K562 (cell line): ENCODE measurements around the gene TTL. TPM values are rescaled to one million over a fixed set of nuclear protein-coding genes. Genes with fewer than 3 reads are reported as not detected.

ENCODE experiments used
- ATF4 ChIP-seq: fragments of 450-650 bp; formaldehyde crosslinking; IDR thresholded peaks from 2 replicates; pipeline ENCODE4 v1.4.0; 2022; ENCODE audit warnings: mild to moderate bottlenecking, moderate library complexity
- FOXP1 ChIP-seq: sonication (generic); formaldehyde crosslinking; IDR thresholded peaks from 2 replicates; pipeline ENCODE4 v1.8.0; 2022; ENCODE audit warnings: mild to moderate bottlenecking, missing genetic modification reagents
- GABPB1 ChIP-seq: sonication (generic); formaldehyde crosslinking; IDR thresholded peaks from 2 replicates; pipeline ENCODE4 v1.8.0; 2022; ENCODE audit warnings: mild to moderate bottlenecking, missing genetic modification reagents
- GTF2B ChIP-seq: IDR thresholded peaks from 2 replicates; pipeline ENCODE4 v1.6.1; 2011; ENCODE audit not compliant: insufficient read length; ENCODE audit errors: extremely low read depth
- HOXB6 ChIP-seq: fragments of 250-450 bp; sonication (Bioruptor Pico); IDR thresholded peaks from 2 replicates; pipeline ENCODE4 v1.5.1; 2022; ENCODE audit warnings: mild to moderate bottlenecking, borderline replicate concordance
- IFI16 ChIP-seq: fragments of 250-450 bp; sonication (Bioruptor Pico); IDR thresholded peaks from 2 replicates; pipeline ENCODE4 v2.1.2; 2022; ENCODE audit warnings: mild to moderate bottlenecking, inconsistent platforms
- MXI1 ChIP-seq: IDR thresholded peaks from 2 replicates; pipeline ENCODE4 v1.6.1; 2011; ENCODE audit warnings: low read depth, mild to moderate bottlenecking, improper control_type of control experiment, low read length
- NCOR1 ChIP-seq: fragments of 450-650 bp; IDR thresholded peaks from 2 replicates; pipeline ENCODE4 v1.6.1; 2016; ENCODE audit warnings: mild to moderate bottlenecking, moderate library complexity
- NFRKB ChIP-seq: fragments of 450-650 bp; IDR thresholded peaks from 2 replicates; pipeline ENCODE4 v1.6.1; 2016; ENCODE audit warnings: low read depth
- SIN3A ChIP-seq, 2 experiments: fragments of 150-350 bp in 1 of 2; IDR thresholded peaks; 2 replicates each; pipeline ENCODE4 v1.6.1; 2011 to 2016; ENCODE audit warnings: borderline replicate concordance in 2 of 2, low read depth in 2 of 2, low read length in 2 of 2, mild to moderate bottlenecking in 2 of 2, moderate library complexity in 2 of 2; ENCODE audit not compliant: control insufficient read depth in 1 of 2
- TEAD2 ChIP-seq: fragments of 450-650 bp; IDR thresholded peaks from 2 replicates; pipeline ENCODE4 v1.6.1; 2016; ENCODE audit warnings: missing genetic modification characterization, control low read depth, missing compliant biosample characterization
- THRA ChIP-seq: fragments of 450-650 bp; IDR thresholded peaks from 2 replicates; pipeline ENCODE4 v1.6.1; 2017; ENCODE audit warnings: mild to moderate bottlenecking, moderate library complexity
- THRAP3 ChIP-seq: fragments of 450-650 bp; IDR thresholded peaks from 2 replicates; pipeline ENCODE4 v1.6.1; 2016; ENCODE audit warnings: mild to moderate bottlenecking, inconsistent platforms, borderline replicate concordance
- ZNF174 ChIP-seq: fragments of 250-450 bp; sonication (Bioruptor Pico); IDR thresholded peaks from 2 replicates; pipeline ENCODE4 v1.4.0; 2020; ENCODE audit warnings: mild to moderate bottlenecking
- ZNF407 ChIP-seq: fragments of 450-650 bp; IDR thresholded peaks from 2 replicates; pipeline ENCODE4 v1.6.1; 2016; ENCODE audit warnings: low read depth
- ZNF431 ChIP-seq: sonication (generic); formaldehyde crosslinking; IDR thresholded peaks from 2 replicates; pipeline ENCODE4 v1.8.0; 2022; ENCODE audit warnings: mild to moderate bottlenecking, missing genetic modification reagents
- ZNF707 ChIP-seq: fragments of 250-450 bp; sonication (Bioruptor Pico); conservative IDR thresholded peaks from 2 replicates; pipeline ENCODE4 v1.8.0; 2022; ENCODE audit warnings: inconsistent platforms, mild to moderate bottlenecking, moderate library complexity
- polyA plus RNA-seq, 8 experiments: library from polyadenylated mRNA; depleted of rRNA in 4 of 8; stranded (reverse) in 5 of 8; unstranded in 3 of 8; fragments of >200 nt; fragmentation: Nextera tagmentation in 2 of 8; fragmentation: Illumina TruSeq in 1 of 8; extraction: Ambion mirVana in 2 of 8; extraction: Trizol in 1 of 8; gene quantifications; 2 replicates each; pipeline versions ENCODE4 v1.2.1 to v1.2.3, GENCODE V29; 2011 to 2014; ENCODE audit warnings: inconsistent platforms in 1 of 8, missing spikeins in 1 of 8
- total RNA-seq, 7 experiments: library from RNA; depleted of rRNA in 6 of 7; stranded (reverse); fragments of >200 nt in 6 of 7; fragmentation: Illumina TruSeq in 2 of 7; extraction: Trizol in 2 of 7; gene quantifications; 2 replicates each; pipeline versions ENCODE4 v1.2.1 to v1.2.3, GENCODE V29; 2011 to 2021; ENCODE audit warnings: low replicate concordance in 1 of 7

The TTL gene
- total and polyA plus RNA-seq, 9 of the 15 experiments (the other 6 are each of a cell fraction or from before 2014, with no cell fraction given), result 9.4 to 54.4 (median 34.9) TPM

- TF ChIP-seq SIN3A (IDR thresholded peaks at IDR 0.05; ENCODE audit: borderline replicate concordance in 2 of 2, control insufficient read depth in 1 of 2, low read depth in 2 of 2, low read length in 2 of 2) (peak; percentile 85 to 95), ATF4 (CRISPR knock-in tag) (0 out of 2 replicates have a peak, but pooled peaks have one; percentile 49), TEAD2 (tag) (no peak), NFRKB (no peak), THRA (no peak), FOXP1 (peak; percentile 86), ZNF431 (CRISPR knock-in tag) (peak; percentile 79; the same call in 1 of the 2 replicates), THRAP3 (no peak), NCOR1 (peak; percentile 74), ZNF407 (no peak), ZNF707 (CRISPR knock-in tag) (no peak), HOXB6 (CRISPR knock-in tag) (no peak), IFI16 (CRISPR knock-in tag) (no peak), ZNF174 (CRISPR knock-in tag) (no peak), GTF2B (no peak), MXI1 (peak; percentile 82), GABPB1 (CRISPR knock-in tag) (peak; percentile 99)
Measured at GRCh38 chr2:112542123-112542983, 60.4 kb downstream of the TTL start, which contains the start of gene POLR1B (continued).
